ENCODE measurements around the gene CNP.
A peak's percentile ranks its signal among the peaks of the same experiment; 100 is the strongest.

The CNP gene

DNA sequence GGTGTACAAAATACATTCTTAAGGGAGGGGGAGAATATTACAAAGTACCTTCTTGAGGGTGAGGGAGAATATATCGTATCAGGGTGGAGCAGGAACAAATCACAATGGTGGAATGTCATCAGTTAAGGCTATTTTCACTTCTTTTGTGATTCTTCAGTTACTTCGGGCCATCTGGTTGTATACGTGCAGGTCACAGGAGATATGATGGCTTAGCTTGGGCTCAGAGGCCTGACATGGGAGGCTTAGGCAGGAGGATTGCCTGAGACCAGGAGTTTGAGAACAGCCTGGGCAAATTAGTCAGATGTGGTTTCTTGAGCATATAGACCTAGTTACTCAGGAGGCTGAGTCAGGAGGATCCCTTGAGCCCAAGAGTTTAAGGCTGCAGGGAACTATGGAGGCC, 23.1 kb upstream of the CNP start:
- Histone ChIP-seq H3K4me1 (ENCODE audit: control insufficient read depth, insufficient read depth, low read length, unreplicated experiment) (no peaks in the 10 kb centered on the region), H3K79me2 (ENCODE audit: control insufficient read depth, insufficient read depth, low read length, unreplicated experiment) (no peaks in the 10 kb centered on the region), H3K36me3 (ENCODE audit: insufficient read depth, low read length) (no peaks in the 10 kb centered on the region), H2AFZ (ENCODE audit: low read length, unreplicated experiment) (no peak overlapping the region), H3K27ac (ENCODE audit: low read depth, low read length) (no peak overlapping the region), H3K27me3 (ENCODE audit: insufficient read depth, low read length) (no peaks in the 10 kb centered on the region), H3K4me3 (ENCODE audit: low read depth, low read length) (no peak overlapping the region)

DNA sequence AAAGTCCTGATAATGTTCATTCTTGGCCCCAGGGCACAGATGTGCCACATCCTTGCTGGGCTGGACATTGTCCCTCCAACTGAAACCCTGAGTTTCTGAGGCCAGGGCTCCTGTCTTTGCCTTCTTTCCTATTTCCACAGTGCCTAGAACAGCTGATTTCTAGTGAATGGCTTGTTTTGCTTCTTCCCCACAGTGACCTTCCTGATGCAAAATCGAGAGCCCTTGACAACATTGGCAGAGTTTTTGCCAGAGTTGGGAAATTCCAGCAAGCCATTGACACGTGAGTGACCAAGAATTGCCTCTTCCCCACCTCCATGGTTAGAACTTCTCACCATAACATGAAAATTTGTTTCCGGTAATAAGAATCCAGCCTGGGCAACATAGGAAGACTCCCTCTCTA, 21.7 kb upstream of the CNP start:
- no peaks in the 10 kb centered on the region for H3K79me2 ChIP-seq (ENCODE audit: control insufficient read depth, insufficient read depth, low read length, unreplicated experiment)
- H3K4me1 ChIP-seq (ENCODE audit: control insufficient read depth, insufficient read depth, low read length, unreplicated experiment) = no peaks in the 10 kb centered on the region
- no peak overlapping the region for H3K27ac ChIP-seq (ENCODE audit: low read depth, low read length)

DNA sequence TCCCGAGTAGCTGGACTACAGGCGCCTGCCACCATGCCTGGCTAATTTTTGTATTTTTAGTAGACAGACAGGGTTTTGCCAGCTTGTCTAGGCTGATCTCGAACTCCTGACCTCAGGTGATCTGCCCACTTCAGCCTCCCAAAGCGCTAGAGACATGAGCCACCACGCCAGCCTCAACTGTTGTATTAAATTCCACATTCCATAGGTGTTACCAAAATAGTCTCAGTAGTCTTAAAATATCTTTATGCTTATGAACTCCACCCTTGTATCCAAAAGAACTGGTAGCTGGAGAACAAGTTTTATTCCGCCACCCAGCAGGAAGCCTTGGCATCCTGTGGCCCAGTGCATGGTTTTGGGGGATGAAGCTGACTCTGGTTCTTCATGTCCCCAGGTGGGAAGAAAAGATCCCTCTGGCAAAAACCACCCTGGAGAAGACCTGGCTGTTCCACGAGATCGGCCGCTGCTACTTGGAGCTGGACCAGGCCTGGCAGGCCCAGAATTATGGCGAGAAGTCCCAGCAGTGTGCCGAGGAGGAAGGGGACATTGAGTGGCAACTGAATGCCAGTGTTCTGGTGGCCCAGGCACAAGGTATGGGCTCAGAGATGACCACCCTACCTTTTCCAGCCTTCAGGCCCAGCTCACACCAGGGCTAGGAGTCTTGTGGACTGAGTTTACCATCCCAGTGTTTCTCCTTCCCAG, 17.7 kb upstream of the CNP start:
- no peak overlapping the region for H3K4me3 ChIP-seq (ENCODE audit: low read depth, low read length)
- no peaks in the 10 kb centered on the region for H3K4me1 ChIP-seq (ENCODE audit: control insufficient read depth, insufficient read depth, low read length, unreplicated experiment)
- no peak overlapping the region for H3K27ac ChIP-seq (ENCODE audit: low read depth, low read length)
- no peaks in the 10 kb centered on the region for H3K27me3 ChIP-seq (ENCODE audit: insufficient read depth, low read length)
- no peaks in the 10 kb centered on the region for H3K79me2 ChIP-seq (ENCODE audit: control insufficient read depth, insufficient read depth, low read length, unreplicated experiment)
- H3K36me3 ChIP-seq (ENCODE audit: insufficient read depth, low read length) = no peaks in the 10 kb centered on the region
- H2AFZ ChIP-seq (ENCODE audit: low read length, unreplicated experiment) = no peak overlapping the region

More for the DNA sequence above, 21.7 kb upstream of the CNP start:
- Histone ChIP-seq H3K4me3 (ENCODE audit: low read depth, low read length) (no peak overlapping the region), H3K36me3 (ENCODE audit: insufficient read depth, low read length) (no peaks in the 10 kb centered on the region), H3K27me3 (ENCODE audit: insufficient read depth, low read length) (no peaks in the 10 kb centered on the region), H2AFZ (ENCODE audit: low read length, unreplicated experiment) (no peak overlapping the region)

DNA sequence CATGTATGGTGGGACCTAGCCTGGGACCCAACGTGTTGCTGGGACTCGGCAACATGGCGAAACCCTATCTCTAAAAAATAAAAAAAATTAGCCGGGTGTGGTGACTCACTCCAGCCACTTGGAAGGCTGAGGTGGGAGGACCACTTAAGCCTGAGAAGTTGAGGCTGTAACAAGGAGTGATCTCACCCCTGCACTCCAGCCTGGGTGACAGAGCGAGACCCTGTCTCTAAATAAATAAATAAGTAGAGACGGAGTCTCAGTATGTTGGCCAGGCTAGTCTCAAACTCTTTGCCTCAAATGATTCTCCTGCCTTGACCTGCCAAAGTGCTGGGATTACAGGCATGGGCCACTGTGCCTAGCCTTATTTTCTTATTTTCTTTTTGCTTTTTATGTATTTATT, 10.1 kb upstream of the CNP start:
- H3K27me3 ChIP-seq (ENCODE audit: insufficient read depth, low read length) = no peaks in the 10 kb centered on the region
- no peak overlapping the region for H2AFZ ChIP-seq (ENCODE audit: low read length, unreplicated experiment)
- H3K4me1 ChIP-seq (ENCODE audit: control insufficient read depth, insufficient read depth, low read length, unreplicated experiment) = peaks cover 21% of the 10 kb centered on the region
- H3K27ac ChIP-seq (ENCODE audit: low read depth, low read length) = no peak overlapping the region
- no peaks in the 10 kb centered on the region for H3K36me3 ChIP-seq (ENCODE audit: insufficient read depth, low read length)
- H3K4me3 ChIP-seq (ENCODE audit: low read depth, low read length) = no peak overlapping the region
- no peaks in the 10 kb centered on the region for H3K79me2 ChIP-seq (ENCODE audit: control insufficient read depth, insufficient read depth, low read length, unreplicated experiment)

DNA sequence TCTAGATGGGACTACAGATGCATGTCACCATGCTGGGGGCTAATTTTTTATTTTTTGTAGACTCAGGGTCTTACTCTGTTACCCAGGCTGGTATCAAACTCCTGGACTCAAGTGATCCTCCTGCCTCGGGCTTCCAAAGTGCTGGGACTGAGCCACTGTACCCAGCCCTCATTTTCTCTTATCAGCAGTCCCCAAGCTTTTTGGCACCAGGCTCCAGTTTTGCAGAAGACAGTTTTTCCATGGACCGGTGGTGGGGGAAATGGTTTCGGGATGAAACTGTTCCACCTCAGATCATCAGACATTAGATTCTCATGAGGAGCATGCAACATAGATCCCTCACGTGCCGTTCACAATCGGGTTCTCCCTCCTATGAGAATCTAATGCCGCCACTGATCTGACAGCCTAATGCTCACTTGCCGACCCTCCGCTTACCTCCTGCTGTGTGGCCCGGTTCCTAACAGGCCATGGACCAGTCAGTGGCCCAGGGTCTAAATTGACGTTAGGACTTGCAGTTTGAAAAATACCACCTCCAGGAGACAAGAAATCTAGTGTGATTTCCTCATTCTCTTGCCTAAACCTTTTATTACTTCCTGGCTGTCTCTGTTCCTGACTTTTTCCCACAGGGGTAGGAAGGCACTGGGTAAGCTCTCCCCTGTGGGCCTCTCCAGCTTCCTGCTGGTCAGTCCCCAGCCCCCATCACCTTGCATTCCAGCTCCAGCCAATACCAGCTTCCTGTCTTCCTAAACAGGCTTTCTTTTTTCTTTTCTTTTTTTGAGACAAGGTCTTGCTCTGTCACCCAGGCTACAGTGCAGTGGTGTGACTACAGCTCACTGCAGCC, 9.3 kb upstream of the CNP start:
- no peak overlapping the region for H2AFZ ChIP-seq (ENCODE audit: low read length, unreplicated experiment)
- no peaks in the 10 kb centered on the region for H3K79me2 ChIP-seq (ENCODE audit: control insufficient read depth, insufficient read depth, low read length, unreplicated experiment)
- H3K36me3 ChIP-seq (ENCODE audit: insufficient read depth, low read length) = no peaks in the 10 kb centered on the region
- H3K27me3 ChIP-seq (ENCODE audit: insufficient read depth, low read length) = no peaks in the 10 kb centered on the region
- no peak overlapping the region for H3K4me3 ChIP-seq (ENCODE audit: low read depth, low read length)
- H3K27ac ChIP-seq (ENCODE audit: low read depth, low read length) = no peak overlapping the region
- H3K4me1 ChIP-seq (ENCODE audit: control insufficient read depth, insufficient read depth, low read length, unreplicated experiment) = peaks cover 21% of the 10 kb centered on the region

DNA sequence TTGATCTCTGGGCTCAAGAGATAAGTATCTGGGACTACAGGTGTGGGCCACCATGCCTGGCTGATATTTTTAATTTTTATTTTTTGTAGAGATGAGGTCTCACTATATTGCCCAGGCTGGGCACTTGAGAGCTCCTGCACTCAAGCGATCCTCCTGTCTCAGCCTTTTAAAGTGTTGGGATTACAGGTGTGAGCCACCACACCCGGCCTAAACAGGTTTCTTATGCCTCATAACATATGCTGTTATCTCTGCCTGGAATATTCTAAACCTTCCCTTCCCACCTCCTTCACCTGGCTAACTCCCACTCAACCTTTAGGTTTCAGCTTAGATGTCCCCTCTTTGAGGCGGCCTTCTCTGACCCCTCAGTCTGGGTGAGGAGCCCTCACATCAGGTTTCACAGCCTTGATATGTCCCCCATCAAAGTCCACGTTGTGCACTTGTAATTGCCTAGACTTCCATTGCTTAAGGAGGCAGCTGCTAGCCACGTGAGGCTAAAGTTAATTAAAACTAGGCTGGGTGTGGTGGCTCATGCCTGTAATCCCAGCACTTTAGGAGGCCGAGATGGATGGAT, 8.6 kb upstream of the CNP start:
- H3K79me2 ChIP-seq (ENCODE audit: control insufficient read depth, insufficient read depth, low read length, unreplicated experiment) = no peaks in the 10 kb centered on the region
- no peak overlapping the region for H2AFZ ChIP-seq (ENCODE audit: low read length, unreplicated experiment)
- H3K27ac ChIP-seq (ENCODE audit: low read depth, low read length) = no peak overlapping the region
- H3K27me3 ChIP-seq (ENCODE audit: insufficient read depth, low read length) = no peaks in the 10 kb centered on the region
- no peak overlapping the region for H3K4me3 ChIP-seq (ENCODE audit: low read depth, low read length)
- no peaks in the 10 kb centered on the region for H3K36me3 ChIP-seq (ENCODE audit: insufficient read depth, low read length)
- H3K4me1 ChIP-seq (ENCODE audit: control insufficient read depth, insufficient read depth, low read length, unreplicated experiment) = peaks cover 21% of the 10 kb centered on the region

DNA sequence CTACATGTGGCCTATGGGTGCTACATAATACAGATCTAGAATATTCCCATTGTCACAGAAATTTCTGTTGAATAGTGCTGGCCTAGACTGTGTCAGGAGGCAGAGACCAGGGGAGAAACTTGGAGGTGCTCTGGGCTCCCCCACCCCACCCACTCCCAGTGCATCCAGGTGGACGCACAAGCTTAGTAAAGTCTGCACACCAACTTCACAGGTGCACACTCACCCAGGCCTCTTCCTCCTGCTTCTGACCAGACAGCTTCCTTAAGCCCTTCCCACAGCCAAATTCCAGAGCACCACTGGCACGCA, 7.6 kb upstream of the CNP start:
- H3K4me3 ChIP-seq (ENCODE audit: low read depth, low read length) = no peak overlapping the region
- no peaks in the 10 kb centered on the region for H3K79me2 ChIP-seq (ENCODE audit: control insufficient read depth, insufficient read depth, low read length, unreplicated experiment)
- H3K27ac ChIP-seq (ENCODE audit: low read depth, low read length) = no peak overlapping the region
- no peak overlapping the region for H2AFZ ChIP-seq (ENCODE audit: low read length, unreplicated experiment)
- peaks cover 21% of the 10 kb centered on the region for H3K4me1 ChIP-seq (ENCODE audit: control insufficient read depth, insufficient read depth, low read length, unreplicated experiment)
- no peaks in the 10 kb centered on the region for H3K36me3 ChIP-seq (ENCODE audit: insufficient read depth, low read length)
- H3K27me3 ChIP-seq (ENCODE audit: insufficient read depth, low read length) = no peaks in the 10 kb centered on the region

DNA sequence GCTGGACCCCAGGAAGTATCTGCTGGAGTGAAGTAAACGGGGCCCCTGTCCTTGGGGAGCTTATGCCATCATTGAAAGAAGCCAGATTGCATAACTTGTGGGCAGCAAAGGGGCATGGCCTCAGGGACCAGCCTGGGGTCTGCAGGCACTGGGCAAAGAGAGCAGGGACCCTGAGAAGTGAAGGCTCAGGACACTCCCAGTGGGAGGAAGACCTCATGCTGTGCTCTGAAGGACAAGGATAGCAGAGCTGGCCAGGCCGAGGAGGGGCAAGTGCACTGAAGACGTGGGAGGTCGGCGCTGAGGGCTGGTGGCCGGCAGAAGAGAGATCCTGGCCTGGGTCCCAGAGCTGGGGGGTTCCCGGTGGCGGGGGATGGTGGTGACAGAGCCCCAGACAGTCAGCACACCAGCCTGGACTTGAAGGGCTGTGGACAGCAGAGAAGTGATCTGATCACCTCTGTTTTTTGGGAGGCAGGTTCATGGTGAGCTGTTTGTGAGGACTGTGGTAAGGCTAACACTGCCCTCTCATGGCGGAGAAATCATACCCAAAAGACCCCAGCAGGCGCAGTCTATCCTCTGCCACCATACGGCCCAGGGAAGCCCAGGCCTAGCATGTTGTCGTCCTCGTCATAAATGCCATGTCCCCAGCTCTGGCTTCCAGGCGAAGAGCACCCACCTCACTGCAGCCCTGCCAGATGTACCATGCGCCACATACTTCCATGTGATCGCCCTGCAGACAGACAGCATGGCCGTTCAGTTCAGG, 7.1 kb upstream of the CNP start:
- Histone ChIP-seq H2AFZ (ENCODE audit: low read length, unreplicated experiment) (no peak overlapping the region), H3K27ac (ENCODE audit: low read depth, low read length) (peak overlapping the region; percentile 6; the same call in 1 of the 2 replicates), H3K27me3 (ENCODE audit: insufficient read depth, low read length) (no peaks in the 10 kb centered on the region), H3K4me1 (ENCODE audit: control insufficient read depth, insufficient read depth, low read length, unreplicated experiment) (peaks cover 21% of the 10 kb centered on the region), H3K36me3 (ENCODE audit: insufficient read depth, low read length) (no peaks in the 10 kb centered on the region), H3K4me3 (ENCODE audit: low read depth, low read length) (no peak overlapping the region), H3K79me2 (ENCODE audit: control insufficient read depth, insufficient read depth, low read length, unreplicated experiment) (no peaks in the 10 kb centered on the region)

DNA sequence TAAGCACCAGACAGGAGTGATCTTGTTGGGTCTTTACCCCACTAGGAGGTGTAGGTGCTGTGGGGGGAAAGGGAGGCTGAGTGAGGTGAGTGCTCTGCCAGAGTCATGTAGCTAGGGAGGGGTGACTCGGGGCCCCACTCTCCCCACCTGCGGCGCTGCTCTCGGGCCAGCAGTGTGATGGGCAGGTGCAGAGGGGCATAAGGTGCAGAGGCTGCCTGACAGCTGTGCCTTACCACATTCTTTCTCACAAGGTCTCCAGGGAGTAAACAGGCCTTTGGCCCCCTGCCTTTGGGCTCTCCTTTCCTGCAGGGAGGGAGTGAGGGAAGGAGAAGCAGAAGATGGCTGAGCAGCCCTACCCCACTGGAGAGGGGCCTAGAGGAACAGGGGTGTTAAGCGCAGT, 4.5 kb upstream of the CNP start:
- no peaks in the 10 kb centered on the region for H3K36me3 ChIP-seq (ENCODE audit: insufficient read depth, low read length)
- H3K4me3 ChIP-seq (ENCODE audit: low read depth, low read length) = no peak overlapping the region
- no peak overlapping the region for H3K27ac ChIP-seq (ENCODE audit: low read depth, low read length)
- peaks cover 24% of the 10 kb centered on the region for H3K4me1 ChIP-seq (ENCODE audit: control insufficient read depth, insufficient read depth, low read length, unreplicated experiment)
- H3K79me2 ChIP-seq (ENCODE audit: control insufficient read depth, insufficient read depth, low read length, unreplicated experiment) = peaks cover 5% of the 10 kb centered on the region
- no peak overlapping the region for H2AFZ ChIP-seq (ENCODE audit: low read length, unreplicated experiment)
- no peaks in the 10 kb centered on the region for H3K27me3 ChIP-seq (ENCODE audit: insufficient read depth, low read length)

DNA sequence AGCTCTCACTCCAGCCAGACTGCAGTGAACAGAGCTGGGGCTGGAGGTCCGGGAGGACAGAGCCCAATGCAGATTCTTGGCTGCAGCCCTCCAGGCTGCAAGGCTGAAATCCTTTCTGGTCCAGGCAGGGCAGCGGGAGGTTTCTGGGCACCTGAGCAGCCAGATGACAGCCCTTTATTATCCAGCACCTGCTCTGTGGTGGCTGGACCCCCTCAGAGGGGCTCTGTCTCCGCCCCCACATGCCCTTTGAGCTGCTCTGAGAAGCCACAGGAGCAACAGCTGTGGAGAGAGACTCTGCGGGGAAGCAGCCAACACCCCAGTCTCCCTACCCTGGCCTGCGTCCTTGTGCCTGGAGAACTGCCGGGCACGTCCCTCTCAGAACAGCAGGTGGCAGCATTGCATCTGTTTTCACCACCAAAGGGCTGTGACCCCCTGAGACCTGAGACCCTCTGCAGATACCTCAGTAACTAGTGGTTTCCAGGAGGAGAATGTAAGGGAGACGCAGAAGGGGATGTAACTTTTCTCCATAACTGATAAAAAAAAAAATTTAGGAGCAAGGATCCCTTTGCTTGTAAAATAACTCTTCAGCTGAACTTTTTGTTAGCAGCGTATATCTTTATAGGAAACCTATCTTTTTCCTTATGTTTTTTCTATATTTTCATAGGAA, 3.7 kb upstream of the CNP start:
- Histone ChIP-seq H3K36me3 (ENCODE audit: insufficient read depth, low read length) (no peaks in the 10 kb centered on the region), H3K27me3 (ENCODE audit: insufficient read depth, low read length) (no peaks in the 10 kb centered on the region), H3K79me2 (ENCODE audit: control insufficient read depth, insufficient read depth, low read length, unreplicated experiment) (peaks cover 13% of the 10 kb centered on the region), H3K4me3 (ENCODE audit: low read depth, low read length) (no peak overlapping the region), H2AFZ (ENCODE audit: low read length, unreplicated experiment) (no peak overlapping the region), H3K4me1 (ENCODE audit: control insufficient read depth, insufficient read depth, low read length, unreplicated experiment) (peaks cover 19% of the 10 kb centered on the region), H3K27ac (ENCODE audit: low read depth, low read length) (no peak overlapping the region)
